Measurements from ENCODE around the gene GIPC3.

- TF ChIP-seq, protein P1, sequence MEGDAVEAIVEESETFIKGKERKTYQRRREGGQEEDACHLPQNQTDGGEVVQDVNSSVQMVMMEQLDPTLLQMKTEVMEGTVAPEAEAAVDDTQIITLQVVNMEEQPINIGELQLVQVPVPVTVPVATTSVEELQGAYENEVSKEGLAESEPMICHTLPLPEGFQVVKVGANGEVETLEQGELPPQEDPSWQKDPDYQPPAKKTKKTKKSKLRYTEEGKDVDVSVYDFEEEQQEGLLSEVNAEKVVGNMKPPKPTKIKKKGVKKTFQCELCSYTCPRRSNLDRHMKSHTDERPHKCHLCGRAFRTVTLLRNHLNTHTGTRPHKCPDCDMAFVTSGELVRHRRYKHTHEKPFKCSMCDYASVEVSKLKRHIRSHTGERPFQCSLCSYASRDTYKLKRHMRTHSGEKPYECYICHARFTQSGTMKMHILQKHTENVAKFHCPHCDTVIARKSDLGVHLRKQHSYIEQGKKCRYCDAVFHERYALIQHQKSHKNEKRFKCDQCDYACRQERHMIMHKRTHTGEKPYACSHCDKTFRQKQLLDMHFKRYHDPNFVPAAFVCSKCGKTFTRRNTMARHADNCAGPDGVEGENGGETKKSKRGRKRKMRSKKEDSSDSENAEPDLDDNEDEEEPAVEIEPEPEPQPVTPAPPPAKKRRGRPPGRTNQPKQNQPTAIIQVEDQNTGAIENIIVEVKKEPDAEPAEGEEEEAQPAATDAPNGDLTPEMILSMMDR (IDR thresholded peaks at IDR 0.05; ENCODE audit: low read depth, low read length): no peak
- TF ChIP-seq MYC (IDR thresholded peaks at IDR 0.05; ENCODE audit: low read depth, low read length): no peak
Observed at GRCh38 chr19:3549816-3550215, 35.5 kb upstream of the GIPC3 start.
